ENCODE measurements around the gene ATXN1L.
A peak's percentile ranks its signal among the peaks of the same experiment; 100 is the strongest.
"Not testable (repeated sequence)": the region's sequence is repeated elsewhere in the genome, so short reads cannot be mapped to it uniquely, and the experiment has no call there.

The ATXN1L gene

DNA sequence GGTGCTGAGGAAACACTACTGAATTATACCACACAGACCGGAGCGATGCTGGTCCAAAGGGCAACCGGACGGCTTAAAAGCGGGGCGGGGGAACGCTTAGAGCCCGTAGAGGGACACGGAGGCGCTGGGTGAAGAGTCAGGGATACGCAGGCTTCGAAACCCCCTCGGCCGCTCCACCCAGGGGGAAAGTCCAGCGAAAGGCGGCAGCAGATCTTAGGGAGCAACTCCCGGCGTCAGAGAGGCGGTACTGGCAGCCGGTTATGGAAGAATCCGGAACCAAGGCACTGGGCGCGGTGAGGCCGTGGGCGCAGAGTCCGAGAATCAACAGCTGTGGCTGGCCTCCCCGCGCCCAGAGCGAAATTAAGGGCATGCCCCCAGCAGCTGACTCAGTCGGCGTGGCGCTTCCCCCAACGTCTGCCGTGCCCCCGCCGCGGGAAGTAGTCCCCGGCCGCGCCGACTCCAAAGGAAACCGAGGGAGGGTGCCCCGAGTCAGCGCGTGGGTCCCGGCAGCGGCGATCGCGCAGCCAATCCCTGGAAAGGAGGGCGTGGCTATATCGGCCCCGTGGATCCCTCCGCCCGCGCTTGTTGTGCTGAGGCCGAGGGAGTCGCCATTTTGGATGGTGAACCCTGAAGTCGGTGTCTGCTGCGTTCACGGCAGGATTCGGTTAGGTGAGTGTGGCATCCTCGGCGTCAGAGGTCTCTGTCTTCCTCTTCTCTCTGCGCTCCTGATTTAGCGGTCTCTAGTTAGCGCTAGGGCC, 49.3 kb downstream of the ATXN1L start, which contains the start of gene IST1:
IST1 (plus strand) TSS at position 611 of the 758 bp plus-strand sequence. CDS start 20,110 bp downstream, outside the sequence.
- DNase-seq (ENCODE audit: low spot score), result peak; percentile 97

DNA sequence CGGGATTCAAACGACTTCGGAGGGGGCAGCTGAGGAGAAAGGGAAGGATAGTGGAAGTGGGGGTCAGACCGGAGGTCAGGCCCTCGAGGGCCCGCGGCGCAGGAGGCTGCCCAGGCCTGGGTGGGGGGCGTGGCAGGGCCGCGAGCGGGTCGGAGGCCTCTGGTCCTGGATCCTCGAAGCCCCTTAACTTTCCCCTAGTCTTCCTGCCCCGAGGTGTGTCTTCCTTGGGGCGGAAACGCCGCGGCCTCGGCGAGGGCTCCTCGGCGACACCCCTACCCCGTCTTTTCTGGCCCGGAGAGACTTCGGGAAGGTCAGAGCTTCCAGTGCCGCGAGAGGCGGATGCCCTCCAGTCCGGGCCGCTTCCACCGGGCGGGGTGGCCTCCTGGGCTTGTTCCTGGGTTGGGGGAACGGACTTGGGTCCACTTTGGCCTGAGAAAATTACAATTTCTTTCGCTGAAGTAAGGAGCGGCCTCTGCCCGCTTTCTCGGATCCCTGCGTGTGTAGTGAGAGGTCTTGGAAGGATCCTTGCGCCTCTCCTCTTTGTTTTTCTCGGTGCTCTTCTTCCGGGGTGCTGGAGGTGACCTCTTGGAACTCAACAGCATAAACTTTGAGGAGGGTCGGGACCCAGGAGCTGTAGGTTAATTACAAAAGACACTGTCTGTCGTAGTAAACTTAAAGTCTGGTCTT, 50.0 kb downstream of the ATXN1L start:
- DNase-seq (ENCODE audit: low spot score), result peak; percentile 53

DNA sequence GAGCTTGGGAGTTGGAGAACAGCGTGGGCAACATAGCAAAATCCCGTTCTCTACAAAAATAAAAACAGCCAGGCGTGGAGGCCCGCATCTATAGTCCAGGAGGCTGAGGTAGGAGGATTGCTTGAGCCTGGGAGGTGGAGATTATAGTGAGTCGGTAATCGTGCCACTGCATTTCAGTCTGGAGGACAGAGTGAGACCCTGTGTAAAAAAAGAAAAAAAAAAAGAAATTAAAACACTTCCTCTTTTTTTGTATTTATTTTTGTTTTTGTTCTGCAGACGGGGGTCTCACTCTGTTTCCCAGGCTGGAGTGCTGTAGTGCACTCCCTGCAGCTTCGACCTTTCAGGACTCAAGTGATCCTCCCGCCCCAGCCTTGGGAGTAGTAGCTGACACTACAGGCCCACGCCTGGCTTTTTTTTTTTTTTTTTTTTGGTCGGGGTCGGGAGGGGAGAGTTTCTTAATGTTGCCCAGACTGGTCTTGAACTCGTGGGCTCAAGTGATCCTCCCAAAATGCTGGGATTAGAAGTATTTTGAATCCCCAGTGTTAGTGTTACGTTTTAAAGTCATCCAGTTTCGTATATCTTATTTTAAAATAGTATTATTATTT, 51.1 kb downstream of the ATXN1L start:
- DNase-seq (ENCODE audit: low spot score), result peak; percentile 30

DNA sequence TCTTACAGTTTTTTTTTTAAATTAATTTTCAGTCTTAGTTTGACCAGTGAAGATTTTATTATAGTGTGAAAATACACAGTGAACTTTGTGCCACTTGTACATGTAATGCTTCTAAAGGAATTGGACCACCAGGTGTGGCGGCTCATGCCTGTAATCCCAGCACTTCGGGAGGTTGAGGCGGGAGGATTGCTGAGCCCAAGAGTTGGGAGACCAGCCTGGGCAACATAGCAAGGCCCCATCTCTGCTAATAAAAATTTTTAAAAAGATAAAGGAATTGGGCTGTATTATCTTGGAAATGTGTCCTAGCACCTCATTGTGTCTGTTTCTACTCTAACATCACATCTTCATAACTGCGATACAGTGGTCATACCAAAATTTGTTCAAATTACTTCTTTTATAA, 53.4 kb downstream of the ATXN1L start:
- DNase-seq (ENCODE audit: low spot score), result no peak

DNA sequence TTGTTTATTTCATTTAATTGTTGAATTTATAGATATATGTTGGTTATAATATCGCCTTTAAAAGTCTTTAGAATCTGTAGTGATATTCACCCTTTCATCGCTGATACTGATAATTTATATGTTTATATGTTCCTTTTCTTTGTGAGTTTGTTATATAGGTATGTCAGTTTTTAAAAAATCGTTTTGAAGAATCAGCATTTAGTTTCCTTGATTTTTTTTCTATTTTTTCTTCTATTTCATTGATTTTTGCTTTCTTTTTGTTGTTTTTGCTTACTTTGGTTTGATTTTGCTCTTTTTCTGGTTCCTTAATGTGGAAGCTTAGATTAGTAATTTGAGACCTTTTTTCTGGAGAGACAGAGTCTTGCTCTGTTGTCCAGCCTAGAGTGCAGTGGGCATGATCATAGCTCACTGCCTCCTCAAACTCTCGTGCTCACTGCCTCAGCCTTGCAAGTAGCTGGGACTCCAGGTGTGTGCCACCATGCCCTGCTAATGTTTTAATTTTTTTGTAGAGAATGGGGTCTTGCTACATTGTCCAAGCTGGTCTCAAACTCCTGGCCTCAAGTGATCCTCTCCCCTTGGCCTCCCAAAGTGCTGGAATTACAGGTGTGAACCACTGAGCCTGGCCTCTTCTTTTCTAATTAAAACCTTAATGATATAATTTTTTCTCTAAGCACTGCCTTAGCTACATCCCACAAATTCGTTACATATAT, 57.0 kb downstream of the ATXN1L start:
- DNase-seq (ENCODE audit: low spot score), result no peak

DNA sequence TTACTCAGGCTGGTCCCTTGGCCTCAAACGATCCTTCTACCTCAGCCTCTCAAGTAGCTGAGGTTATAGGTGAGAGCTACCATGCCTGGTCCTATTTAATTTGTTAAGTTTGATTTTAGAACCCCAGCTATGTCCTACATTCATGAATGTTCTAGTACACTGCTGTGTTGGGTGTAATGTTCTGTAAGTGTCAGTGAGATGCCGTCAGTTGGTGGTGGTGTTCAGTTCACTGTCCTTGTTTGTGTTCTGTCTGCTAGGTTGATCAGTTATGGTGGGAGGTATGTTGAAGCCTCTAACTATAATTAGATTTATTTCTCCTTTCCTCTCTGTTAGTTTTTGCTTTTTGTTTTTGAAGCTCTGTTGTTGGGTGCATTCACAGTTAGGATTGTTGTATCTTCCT, 57.8 kb downstream of the ATXN1L start:
- no peak for DNase-seq (ENCODE audit: low spot score)

DNA sequence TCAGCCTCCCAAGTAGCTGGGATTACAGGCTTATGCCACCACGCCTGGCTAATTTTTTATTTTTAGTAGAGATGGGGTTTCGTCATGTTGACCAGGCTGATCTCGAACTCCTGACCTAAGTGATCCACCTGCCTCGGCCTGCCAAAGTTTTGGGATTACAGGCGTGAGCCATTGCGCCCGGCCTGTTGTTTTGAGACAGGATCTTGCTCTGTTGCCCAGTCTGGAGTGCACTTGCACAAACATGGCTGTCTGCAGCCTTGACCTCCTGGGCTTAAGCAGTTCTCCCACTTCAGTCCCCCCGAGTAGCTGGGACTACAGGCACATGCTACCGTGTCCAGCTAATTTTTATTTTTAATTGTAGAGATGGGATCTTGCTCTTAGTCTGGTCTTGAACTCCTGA, 58.5 kb downstream of the ATXN1L start:
- no peak for DNase-seq (ENCODE audit: low spot score)

DNA sequence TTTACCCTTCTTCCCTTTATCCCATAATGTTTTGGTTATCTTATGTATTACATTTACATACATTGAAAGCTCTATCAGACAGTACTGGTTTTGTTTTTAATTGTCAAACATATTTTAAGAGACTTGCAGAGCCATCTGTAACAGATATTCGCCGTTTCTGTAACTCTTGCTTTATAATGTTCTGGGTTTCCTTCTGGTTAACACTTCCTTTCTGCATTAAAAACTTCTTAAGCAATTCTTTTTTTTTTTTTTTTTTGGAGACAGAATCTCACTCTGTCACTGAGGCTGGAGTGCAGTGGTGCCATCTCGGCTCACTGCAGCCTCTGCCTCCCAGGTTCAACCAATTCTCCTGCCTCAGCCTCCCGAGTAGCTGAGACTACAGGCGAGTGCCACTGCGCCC, 60.0 kb downstream of the ATXN1L start:
- DNase-seq (ENCODE audit: low spot score), result not testable (repeated sequence)

Measured in NAMALWA (cell line).